ENCODE data around the gene TNIK.
"Not testable (repeated sequence)": the region's sequence is repeated elsewhere in the genome, so short reads cannot be mapped to it uniquely, and the experiment has no call there.

The TNIK gene

DNA sequence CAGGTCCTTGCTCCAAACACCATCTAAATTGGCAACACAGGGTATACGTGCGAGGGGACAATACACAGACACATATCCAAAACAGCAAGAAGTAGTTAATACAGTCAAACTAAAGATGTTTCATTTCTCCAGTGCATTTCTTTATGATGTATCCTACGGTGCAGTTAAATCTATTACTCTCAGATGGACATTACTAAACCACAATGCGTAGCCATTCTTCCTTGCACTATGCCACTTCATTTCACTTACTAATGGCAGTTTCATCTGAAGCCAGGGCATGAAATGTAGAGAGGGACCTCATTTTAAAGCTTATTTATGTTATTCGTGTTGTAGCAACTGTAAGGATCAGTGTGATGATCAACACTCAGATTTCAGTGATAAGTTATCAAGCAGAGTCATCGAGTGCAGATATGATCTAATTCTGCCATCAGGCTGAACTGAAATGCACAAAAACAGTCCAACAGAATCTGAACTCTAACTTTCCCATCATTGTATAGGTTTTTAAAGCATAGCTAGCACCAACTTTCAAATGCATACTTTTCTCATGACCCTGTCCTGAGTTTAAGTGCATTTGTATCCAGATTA, 14.5 kb downstream of the TNIK start:
- DNase-seq, result no peak

DNA sequence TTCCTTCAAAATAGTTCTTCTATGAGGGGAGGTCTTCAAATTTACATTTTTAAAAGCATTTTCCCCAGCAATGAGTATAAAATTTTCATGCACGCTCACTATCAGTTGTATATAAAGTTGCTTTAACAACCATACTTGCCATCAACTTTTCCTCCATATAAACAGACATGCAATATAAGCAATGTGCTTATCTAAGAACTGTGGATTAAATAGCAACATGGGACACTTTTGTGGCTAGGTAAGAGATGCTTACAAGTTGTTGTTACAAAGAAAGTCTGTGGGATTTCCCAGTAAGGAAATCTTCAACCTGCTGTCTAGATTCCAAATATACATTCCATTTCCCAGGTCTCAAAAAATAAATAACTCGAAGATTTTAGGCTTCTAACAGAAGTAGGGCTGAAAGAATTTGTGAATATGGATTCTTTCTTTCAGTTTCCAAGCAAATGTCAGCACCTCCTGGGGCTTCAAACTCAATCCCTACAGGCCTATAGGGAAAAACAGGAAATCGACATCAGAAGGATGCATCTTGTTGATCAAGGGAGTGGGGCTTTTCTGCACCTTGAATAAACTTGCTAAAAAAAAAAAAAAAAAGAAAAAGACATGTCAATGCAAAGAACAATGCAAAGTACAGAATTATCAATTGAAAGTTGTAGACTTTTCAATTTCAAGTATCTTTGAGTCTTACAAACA, 16.1 kb downstream of the TNIK start:
- no peak for DNase-seq

DNA sequence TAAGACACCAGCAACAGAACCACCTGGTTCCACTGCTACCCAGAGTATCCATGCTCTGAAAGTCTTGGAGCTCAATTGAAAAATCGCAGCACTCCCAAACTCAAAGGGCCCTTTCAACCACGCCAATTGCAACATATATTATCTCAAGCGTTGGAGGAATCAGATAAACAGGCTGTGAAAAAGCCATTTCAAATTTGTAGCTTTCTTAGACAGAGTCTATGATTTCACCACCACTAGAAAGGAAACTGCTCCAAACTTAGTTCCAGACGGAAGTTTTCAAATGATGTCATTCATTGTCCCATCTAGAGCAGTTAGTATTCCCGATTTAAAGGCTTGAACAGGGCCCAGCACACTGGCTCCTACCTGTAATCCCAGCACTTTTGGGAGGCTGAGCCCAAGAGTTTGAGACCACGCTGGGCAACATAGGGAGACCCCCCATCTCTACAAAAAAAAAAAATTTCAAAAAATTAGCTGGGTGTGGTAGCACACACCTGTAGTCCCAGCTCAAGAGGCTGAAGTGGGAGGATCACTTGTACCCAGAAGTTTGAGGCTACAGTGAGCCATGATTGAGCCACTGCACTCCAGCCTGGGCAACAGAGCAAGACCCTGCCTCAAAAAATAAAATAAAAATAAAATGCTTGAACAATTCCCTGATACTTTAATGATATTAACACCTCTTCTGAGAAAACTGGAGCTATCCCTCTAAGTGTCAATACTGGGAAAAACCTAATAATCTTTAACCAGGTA, 16.8 kb downstream of the TNIK start:
- DNase-seq, result no peak

DNA sequence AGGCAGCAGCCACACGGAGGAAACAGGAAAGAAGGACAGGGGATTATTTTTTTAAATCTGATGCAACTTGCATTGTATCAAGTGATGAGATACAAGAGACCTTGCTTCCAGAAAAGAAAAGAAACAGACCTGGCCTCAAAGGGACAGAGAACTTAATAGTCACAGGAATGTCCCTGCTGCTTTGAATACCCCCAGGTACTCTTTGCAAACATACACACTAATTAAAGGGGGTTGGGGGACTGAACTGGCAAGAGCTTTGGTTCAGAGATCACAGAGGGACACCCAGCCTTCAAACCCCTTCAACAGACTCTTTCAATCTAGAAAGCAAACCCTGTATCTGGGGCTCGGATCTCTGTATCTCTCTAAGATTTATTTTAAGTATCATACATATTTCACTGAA, 18.0 kb downstream of the TNIK start:
- DNase-seq, result no peak

DNA sequence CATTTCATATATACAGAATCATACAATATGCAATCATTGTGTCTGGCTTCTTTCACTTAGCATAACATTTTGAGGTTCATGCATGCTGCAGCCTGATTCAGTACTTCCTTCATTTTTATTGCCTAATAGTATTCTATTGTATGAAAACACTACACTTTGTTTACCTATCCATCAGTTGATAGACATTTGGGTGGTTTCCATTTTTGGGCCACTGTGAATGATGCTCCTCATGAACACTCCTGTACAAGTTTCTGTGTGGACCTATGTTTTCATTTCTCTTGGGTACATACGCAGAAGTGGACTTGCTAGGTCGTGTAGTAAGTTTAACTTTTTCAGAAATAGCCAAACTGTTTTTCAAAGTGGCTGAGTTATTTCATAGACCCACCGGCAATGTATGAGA, 18.8 kb downstream of the TNIK start:
- no peak for DNase-seq

DNA sequence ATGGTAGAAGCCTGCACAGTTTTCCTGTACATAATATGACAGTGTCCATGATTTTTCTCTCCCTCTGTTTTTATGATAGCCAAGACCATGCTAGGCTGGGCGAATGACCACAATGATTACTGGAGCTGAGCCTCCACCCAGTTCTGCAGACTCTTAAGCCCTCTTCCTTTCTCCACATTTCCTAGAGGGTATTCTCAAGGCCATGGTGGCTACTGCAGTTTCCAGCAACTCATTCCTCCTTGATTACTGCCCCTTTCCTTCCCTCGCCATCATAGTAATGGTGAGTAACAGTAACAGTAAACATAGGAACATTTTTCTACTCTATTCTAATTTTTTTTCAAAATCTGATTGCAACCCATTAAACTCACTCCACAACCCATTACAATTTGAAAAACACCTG, 20.2 kb downstream of the TNIK start:
- DNase-seq, result no peak

DNA sequence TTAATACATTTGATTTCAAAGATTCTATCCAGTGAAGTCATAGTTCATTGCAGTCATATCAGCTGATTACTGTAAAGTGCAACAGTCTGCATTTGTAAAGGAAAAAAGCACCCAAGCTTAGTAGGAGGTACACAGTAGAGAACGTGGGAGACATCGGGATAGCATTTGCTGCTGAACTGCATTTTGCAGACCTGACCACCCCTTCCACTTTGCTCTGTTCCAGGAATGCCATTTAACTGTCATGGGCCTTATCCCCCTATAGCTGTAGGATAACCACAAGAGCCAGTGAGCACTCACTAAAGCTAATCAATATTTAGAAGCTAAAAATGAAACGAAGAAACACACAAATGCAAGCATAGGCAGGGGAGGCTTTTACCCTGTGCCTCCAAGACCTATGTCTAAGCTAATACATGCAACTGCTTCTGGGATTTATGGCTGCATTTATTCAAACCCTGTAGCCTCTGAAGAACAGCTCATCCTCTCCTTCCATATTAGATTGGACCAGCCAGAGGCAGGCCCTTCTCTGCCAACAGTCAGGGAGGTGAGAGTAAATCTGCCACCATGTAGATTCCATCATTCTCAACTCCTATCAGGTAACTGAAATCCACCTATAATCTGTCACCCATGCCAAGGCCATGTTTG, 23.0 kb downstream of the TNIK start:
- DNase-seq, result no peak

DNA sequence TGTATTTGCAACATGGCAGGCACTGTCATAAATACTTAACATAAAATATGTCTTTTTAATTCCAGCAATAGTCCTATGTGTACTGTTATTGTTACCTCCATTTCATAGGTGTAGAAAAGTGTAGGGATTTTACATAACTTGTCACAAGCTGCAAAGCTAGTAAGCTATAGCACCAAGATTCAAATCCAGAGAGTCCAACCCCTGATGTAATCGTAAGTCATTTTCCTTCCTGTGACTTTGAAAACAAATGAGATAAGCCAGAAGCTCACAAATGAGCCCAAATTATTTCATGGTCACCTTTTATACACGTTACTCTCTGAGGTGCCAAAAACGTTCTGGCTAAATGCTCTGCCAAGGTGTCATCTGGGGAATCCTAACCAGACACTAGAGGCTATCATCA, 23.8 kb downstream of the TNIK start:
- no peak for DNase-seq

DNA sequence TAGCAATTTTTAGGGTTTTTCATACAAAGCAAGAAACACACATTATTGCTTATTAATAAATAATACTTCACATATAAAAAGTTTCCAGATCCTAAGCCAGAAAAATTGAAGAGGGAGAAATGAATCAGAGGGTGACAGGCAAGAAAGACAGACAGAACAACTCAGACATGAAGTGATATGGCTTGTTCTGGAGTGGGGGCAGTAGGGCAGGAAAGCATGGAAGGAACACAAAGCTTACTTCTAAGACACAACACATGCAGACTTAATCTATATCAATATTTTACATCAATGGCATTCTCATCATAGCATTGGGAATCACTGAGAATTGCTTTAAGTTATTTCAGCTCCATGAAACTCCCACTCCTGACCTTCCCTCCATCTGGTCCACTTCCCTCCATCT, 24.4 kb downstream of the TNIK start:
- no peak for DNase-seq

DNA sequence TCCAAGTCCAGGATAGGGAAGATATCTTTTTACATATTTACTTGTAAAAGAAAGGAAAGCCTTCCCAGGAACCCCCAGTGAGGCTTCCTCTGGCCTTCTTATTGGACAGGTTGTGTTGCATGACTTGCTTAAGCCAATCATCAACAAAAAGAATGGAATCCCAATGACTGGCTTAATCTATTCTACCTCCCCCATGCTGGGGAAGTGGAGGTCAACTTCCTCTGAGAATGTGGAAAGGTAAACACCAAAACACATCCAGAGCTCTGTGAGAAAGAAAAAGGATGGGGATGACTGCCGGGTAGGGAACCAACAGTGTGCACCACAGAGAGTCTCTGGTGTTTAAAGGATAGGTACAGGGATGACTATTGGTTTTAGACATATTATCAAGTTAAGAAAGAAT, 25.1 kb downstream of the TNIK start:
- DNase-seq, result no peak

DNA sequence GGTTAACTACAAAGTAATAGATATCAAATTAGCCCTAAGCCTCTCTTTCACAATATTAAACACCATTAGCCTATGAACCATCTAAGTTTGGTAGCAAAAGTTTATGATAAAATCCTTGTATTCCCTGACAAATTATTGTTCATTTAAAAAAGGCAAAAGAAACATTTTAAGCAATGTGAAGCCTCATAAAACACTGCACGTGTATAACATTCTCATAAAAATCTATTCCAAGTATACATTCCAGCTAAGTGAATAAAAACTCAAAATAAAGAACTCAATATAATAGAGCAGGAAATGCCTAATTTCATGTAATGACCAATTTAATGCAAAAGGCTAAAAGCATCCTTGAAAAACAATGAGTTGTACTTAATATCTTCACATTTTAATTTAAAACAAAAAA, 27.7 kb downstream of the TNIK start:
- DNase-seq, result no peak

DNA sequence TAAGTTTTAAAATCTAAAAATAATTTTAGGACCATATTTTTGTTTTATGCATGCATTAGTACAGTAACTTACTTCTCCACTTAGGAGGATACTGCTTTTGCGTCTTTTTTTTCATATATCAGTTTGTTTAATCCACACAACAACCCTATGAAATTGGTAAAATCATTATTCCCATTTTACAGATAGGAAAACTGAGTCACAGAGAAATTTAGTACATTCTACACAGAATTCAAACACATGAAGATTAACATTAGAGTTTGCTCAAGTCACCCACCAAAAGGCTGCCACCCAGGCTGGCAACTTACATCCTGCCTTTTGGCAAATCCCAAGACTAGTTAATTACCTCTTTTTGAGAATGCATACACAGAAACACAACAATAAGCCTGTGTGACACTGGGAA, 28.7 kb downstream of the TNIK start:
- no peak for DNase-seq

DNA sequence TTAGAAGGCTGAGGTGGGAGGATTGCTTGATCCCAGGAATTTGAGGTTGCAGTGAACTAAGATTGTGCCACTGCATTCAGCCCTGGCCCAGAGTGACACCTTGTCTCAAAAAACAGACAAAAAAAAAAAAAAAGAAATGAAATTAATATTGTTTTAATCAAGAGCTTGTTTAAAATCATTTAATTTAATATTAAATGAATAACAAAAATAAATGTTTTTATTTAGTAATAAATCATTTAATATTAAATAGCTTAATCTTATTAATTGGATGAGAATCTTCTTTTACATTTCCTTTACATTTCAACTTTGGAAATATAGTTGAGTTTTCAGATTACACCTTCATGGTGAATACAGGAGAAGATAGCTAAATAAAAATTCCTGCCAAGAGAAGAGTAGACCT, 29.7 kb downstream of the TNIK start:
- no peak for DNase-seq

DNA sequence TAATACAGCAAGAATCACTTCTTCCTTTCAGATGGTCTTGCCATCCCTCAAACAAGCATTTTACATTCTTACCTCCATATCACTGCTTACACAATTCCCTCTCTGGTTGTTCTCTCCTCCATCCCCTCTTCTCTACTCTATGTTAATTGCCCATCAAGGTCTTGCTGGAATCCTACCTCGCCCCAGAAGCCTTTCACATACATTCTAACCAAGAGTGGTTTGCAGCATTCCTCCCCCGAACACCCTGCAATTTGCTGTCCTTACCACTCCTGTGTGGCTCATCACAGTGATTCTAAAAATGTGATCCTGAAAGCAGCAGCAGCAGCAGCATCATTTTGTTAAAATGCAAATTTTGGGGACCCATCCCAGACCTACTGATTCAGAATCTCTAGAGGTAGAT, 30.6 kb downstream of the TNIK start:
- DNase-seq, result no peak

DNA sequence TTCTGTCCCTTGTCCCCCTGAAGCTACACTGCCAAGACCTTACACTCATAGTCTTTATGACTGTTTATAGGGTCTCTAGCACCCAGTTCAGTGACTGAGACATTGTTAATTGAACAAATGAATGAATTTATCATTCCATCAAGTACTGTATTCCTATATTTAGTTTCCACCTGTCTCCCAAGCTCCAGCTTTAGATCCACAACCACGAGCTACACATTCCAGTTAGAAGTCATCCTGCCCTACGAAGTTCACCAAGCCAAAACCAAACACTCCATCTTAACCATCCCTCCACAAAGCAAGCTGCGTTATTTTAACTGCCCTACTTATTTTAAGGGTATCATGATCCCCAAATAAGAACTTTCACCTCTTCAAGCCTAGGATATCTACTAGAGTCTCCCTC, 31.3 kb downstream of the TNIK start:
- no peak for DNase-seq

DNA sequence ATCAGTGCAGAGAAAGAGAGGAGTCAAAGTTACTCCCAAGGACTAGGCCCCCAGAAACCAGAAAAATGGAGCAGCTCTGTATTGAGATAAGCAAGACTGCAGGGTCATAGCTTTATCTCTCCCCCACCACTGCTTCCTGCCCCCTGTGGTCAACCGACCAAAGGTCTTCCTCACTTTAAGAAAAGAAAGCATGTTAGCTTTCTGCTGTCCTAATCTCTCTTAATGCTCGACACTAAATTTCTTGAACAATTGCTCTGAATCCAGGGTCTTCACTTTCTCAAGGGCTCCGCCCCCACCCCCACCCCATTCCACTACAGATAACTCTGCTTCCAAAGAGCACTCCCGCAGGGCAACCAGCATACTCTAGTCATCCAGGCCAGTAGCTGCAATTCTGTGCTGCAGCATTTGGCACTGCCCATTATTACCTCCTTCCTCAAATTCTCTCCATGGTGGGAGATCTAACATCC, 31.9 kb downstream of the TNIK start:
- DNase-seq, result no peak

DNA sequence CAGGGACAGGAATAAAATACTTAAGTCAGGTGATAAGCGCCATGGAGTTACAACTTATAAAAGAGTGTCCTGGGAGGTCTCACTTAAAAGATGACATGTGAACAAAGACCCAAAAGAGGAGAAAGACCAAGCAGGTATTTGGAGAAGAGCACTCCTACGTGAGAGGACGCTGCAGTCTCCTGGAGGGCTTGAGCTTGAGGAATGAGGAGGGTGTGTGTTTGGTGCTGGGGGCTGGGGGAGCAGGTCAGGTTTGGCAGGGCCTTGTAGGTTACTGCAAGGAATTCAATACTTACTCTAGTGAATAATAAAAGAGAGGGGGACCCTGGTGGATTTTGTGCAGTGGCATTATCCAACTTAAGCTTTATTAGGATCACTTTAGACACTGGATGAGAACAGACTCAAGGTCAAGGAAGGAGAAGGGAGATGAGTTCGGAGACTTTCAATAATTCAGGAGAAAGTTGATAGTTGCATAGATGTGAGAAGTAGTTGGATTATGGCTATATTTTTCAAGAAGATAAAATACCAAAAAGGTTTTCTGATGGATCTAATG, 32.4 kb downstream of the TNIK start:
- DNase-seq, result no peak

DNA sequence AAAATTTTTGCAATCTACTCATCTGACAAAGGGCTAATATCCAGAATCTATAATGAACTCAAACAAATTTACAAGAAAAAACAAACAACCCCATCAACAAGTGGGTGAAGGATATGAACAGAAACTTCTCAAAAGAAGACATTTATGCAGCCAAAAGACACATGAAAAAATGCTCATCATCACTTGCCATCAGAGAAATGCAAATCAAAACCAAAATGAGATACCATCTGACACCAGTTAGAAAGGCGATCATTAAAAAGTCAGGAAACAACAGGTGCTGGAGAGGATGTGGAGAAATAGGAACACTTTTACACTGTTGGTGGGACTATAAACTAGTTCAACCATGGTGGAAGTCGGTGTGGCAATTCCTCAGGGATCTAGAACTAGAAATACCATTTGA, 36.1 kb downstream of the TNIK start:
- not testable (repeated sequence) for DNase-seq

DNA sequence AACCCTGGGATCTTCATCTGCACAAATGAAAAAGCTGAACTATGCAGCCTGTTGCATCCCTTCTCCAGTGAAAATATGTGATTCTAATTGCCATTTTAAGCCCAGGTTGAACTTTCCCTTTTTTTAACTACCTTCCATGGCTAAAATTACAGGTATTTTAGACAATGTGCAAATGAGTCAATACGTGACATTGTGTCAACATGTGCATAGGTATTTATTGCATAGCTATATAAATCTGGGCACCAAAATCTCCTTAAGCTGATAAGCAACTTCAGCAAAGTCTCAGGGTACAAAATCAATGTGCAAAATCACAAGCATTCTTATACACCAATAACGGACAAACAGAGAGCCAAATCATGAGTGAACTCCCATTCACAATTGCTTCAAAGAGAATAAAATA, 37.4 kb downstream of the TNIK start:
- not testable (repeated sequence) for DNase-seq

DNA sequence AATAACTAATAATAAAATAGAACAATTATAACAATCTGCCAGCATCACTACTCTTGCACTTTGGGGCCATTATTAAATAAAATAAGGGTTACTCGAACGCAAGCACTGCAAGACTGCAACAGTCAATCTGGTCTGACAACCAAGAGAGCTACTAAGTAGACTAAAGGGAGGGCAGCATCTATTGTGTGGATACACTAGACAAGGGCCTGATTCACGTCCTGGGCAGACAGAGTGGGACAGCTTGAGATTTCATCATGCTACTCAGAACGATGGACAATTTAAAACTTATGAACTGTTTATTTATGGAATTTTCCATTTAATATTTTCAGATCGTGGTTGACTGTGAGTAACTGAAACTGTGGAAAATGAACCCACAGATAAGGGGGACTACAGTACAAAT, 39.5 kb downstream of the TNIK start:
- DNase-seq, result no peak

DNA sequence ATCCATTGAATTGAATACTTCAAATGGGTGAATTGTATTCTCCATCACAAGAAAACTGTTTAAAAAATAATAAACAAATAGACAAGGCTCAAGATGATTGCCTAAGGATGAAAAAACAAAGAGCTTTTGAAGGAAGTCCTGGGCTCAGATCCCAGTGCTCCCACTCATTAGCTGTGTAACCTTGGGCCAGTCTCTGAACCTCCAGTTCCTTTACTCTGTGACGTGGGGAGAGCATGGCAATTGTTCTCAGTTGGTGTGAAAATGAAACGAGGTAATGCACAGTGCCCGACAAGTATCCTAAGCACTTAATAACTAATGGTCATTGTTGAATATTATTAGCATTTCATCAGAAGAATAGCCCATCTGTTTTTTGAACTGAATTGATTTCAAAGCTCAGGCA, 40.7 kb downstream of the TNIK start:
- no peak for DNase-seq

DNA sequence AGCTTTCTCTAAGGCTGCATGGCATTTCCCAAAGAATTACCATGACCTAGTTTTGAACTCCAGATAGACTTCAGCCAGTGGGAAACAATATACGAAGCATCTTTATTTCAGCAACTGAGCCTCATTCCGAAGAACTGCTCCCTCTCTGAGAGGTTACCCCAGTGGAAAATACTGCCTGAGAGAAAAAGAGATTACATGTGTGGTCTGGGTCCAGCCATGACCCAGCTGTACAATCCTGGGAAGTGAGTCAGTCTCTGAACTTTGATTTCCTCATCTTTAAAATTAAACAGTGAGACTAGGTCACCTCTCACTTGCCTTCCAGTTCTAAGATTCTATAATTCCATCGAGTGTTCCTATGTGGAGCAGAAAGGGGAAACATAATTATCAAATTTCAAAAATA, 42.4 kb downstream of the TNIK start:
- no peak for DNase-seq

DNA sequence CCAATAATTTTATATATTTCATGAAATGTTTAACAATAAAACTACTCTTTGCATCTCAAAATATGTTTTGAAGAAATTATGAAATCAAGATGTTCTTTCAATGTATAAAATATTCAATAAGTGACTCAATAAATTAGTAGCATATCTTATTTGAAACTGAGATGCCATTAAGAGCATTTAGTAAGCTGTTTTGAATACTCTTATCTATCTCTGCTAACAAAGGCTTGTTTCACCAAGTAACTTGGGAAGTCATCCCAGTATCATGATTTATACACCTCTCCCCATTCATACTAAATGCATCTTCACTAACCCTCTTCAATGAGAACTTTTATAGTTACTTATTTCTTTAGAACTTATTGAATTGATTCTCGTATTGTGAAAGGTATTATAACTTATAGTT, 43.1 kb downstream of the TNIK start:
- no peak for DNase-seq

DNA sequence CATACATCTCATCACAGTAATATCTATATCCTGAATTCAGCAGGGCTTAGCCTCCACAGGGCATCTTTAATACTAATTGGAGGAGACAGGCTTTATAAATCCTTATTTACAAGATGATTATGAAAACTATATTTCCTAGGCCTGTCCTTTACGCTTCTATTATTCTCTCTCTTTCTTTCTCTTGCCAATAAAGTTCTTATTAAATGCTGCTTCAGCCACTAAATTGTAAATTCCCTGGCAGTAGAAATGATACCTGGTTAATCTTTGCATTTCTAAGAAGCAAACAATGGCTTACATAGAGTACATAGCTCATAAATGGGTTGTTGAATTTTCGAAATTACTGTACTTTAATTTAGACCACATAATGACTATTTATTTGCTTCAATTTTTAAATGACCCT, 43.5 kb downstream of the TNIK start:
- no peak for DNase-seq

Data from activated effector memory CD4-positive, alpha-beta T cell treated with Interleukin-2 at 50 U/mL for 16 hours (primary cell).